Activated T-cell treated with anti-CD3 and anti-CD28 coated beads for 48 hours (primary cell): ENCODE data around the gene PIK3R1.
A peak's percentile ranks its signal among the peaks of the same experiment; 100 is the strongest.

Source experiments
- DNase-seq: peaks from one replicate; pipeline ENCODE4 v3.0.0-alpha.2; 2020; ENCODE audit warnings: low read depth

PIK3R1 gene

DNA sequence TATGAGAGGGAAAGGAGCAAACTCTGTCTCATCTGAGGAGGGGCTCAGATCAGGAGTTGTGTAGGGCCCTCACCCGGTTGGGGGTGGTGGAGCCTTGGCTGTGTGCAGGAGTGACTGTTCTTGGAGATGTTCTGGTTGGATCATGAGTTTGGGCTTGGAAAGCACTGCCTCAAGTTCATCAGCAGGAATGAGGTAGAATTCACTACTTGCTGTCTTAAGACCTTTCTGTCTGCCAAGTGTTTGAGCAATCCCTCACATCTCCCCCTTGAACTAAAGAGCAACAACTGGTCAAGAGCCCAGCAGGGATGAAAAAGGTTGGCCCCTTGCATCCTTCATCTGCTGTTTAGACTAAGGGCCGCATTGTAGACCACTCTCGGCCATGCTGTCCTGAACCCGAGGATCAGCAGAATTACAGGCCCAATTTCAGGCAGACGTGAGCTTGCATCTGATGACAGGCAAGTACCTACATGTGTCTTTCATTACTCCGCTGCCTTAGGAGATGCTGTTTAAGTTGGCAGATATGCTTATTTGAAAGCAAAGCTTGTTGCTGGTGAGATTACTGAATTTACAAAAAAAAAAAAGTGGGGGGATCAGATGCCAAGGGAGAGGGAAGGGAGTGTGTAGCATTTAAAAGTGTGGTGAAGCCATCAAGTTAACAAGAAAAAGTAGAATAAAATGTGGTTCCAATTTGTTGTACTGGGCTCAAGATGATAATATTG lies 36.4 kb downstream of the PIK3R1 start:
- no peak for DNase-seq

DNA sequence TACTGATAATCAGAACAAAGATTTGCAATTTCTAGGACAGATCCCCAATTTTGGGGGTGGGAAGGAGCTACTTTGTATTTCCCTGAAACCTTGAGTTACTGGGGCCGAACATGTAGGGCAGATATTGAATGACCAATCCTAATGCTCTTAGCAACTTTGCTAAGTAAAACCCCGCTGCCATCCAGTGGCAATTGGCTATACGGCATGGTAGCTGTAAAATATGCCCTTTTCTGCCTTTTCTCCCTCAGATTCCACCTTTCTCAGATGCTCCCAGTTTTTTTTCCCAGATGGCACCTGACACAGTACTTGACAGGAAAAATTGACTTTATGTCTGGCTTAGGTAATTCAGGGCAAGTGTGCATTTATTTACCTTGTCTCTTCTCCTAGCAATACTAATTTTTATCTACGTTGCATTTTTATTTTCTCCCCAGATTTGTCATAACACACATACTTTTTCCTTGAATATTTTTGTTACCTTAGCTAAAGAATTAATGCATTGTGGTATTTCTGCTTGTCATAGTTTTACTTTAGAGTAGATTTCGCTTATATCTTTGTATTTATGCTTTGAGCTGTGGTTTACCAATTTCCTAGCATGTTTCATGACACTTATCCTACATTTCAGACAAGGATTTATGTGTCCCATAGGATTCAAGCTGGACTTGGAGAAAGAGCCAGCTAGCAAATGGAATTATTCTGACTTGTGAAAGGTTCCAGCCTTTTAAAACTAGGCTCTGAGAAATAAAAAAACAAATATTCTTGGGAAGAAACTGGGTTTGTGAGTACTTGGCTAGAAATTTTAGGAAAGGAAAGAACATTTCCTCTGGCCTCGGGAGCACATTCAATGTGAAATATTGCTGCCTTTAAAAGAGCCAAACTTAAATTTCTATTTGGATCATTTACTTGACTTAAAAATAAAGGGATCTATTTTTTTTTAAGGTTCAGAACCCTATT lies 37.4 kb downstream of the PIK3R1 start:
- DNase-seq = peak; percentile 27

DNA sequence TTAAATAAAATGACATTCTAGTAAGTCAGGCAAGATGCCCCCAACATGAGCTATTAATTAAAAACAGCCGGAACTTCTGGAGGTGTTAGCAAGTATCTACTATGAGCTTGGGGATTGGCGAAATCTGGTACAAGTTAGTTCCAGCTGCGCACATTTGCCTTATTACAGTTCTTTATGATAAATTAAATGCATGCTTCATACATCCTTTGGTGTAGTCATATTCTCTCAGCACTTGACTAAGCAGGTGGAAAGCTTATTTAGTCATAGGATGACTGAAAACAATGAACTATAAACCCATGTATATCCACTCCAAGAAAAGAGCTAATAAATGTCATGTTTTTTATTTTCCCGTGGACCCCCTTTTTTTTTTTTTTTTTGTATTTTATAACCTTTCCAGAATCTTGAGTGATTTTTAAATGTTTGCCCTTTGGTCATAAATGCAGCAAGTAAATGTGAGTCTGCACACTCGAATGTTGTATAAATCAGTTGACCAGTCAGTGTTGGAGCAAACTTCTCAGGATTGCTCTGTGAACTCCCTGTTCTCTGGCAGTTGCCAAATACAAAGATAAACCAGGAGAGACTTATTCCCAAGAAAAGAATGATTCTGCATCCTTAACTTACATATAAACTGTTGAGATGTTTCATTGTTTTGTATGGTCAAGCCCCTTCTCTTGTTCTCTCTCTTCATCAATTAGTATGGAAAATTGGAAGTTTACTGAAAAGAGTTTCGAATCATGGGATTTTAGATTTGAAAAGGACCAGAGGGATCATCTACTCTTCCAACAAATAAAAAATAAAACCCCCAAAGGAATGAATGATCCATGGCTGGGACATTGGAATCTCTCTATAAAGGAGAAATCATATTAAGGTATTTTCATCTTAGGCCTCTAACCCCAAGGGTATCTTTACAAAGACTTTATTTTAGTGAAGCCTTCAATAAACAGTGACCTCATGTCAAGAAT lies 38.3 kb downstream of the PIK3R1 start:
- no peak for DNase-seq

- no peak for DNase-seq
Measured at GRCh38 chr5:68254810-68255209, 39.3 kb downstream of the PIK3R1 start.

DNA sequence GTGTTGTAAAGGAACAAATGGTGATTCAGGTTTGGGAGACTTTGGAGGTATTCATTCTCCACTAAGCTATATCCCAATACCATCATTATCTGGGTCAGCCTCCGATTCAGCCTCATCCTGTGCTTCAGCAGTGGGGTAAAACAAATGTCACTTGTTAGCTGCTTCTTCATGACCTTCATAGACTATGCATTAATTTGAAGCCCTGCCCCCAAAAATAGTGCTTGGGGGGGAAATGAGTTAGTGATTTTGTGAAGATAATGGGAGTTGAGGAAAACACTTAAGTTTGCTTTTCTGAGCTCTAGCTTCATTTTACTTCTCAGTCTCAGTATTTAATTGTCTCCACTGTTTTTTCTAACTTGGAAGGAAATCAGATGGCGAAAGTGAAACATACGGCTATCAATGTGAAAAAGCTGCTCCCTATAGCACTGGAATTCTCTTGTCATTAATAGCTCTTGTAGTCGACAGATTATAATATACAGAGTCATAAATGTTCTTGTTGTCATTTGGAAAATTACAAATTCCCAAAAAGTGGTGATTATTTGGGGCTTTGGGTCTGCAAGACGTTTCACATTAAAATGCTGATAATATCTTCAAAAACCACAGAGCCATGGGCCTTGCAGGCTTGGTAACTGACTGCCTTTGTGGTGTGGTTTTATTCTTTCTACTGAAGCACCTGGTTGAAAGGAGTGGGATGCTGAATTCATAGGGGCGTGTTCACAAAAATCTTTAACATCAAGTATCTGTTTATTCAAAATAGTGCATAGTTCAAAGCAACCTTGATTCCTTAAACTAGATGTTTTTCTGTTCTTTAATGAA lies 40.0 kb downstream of the PIK3R1 start:
- DNase-seq = no peak

DNA sequence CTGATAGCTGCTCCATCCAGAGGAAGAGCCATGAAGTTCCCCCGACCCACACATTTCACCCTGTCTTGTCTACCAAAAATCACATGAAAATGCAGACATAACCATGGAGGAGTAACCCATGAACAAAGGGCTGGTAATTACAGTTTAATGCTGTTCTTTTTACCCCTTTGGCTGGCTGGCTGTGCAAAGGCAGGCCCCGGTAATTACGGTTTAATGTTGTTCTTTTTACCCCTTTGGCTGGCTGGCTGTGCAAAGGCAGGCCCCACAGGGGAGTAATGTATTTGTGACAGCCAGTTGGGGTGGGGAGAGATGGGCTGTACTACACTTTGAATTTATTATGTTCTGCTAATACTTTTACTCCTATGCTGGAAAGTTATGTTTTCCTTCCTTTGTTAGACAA lies 41.7 kb downstream of the PIK3R1 start:
- no peak for DNase-seq

DNA sequence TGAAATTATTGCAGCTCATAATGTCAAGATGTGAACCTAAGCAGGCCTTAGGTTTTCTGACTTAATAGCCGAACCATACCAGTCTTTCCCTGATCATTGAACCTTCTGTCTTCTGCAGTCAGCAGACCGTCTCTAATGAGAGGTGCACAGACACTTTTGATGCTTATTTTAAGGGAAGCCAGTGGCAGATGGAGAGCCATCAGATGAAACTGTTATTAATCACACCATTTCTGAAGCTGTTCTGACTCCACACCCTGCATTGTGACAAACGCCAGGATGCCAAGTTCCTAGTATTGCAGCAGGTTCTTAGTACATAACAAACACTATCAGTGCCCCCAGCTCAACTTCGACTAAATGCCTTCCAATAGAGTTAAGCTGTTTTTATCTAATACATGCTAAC lies 43.0 kb downstream of the PIK3R1 start:
- DNase-seq = no peak

DNA sequence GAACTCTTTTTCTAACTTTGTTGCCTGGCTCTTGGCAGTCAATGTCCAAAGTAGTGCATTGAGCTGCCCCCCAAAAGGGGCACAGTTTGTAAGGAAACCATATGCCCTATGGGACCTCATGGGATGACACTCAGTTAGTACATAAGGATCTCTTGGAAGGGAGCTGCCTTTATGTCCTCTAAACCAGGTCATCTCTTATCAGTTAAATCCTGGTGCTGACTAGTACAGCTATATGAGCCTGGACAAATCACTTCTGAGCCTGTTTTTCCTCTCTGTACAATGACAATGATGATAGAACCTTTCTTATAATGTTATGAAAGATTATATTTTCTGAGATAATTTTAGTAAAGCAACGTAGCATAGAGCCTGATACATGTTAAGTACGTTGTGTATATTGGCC lies 44.1 kb downstream of the PIK3R1 start:
- DNase-seq = no peak

GRCh38 chr5:68260467-68260866 lies 44.9 kb downstream of the PIK3R1 start:
- no peak for DNase-seq

DNA sequence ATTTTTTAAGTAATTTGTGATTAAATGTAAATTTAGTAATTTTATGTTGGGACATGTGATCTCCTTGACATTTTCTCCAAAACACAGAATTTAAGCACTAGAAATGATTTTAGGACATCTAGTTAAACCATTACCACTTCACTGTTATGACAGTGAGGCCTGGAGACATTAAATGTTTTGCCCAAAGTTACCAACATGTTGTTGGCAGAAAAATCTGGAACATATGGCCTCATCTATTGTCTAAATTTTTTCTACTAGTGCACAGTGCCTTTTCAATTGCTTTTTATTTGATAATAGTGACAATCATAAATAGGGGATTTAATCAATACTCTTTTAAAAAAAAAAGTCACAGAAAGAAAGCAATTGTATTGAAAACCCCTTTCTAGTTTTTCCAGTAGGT lies 45.6 kb downstream of the PIK3R1 start:
- DNase-seq = no peak

DNA sequence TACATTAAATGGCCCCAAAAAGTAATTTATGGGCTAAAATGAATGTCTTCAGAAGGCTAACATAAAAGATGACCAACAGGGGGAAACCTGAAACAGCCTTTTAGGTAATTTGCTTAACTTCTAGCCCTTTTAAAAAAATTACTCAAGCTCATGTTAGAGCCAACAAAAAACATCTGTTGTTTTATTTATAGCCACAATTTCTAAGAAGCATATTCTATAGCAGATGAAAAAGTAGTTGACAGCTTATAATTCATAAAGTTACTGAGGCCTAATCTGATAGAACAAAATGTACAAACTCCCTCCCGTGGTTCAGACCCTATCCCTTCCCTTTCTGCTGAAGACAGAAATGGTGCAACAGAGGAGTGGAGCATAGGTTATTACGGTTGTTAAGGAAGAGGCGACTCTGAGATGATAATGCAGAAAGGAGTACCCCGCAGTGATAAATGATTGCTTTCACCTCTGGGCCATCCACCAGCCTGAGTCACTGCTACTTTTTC lies 46.1 kb downstream of the PIK3R1 start:
- DNase-seq = no peak

- DNase-seq = no peak
Measured at GRCh38 chr5:68264024-68264956, 48.7 kb downstream of the PIK3R1 start.

GRCh38 chr5:68265347-68265746 lies 49.8 kb downstream of the PIK3R1 start:
- no peak for DNase-seq

- no peak for DNase-seq
Measured at GRCh38 chr5:68265822-68266395, 50.4 kb downstream of the PIK3R1 start.

DNA sequence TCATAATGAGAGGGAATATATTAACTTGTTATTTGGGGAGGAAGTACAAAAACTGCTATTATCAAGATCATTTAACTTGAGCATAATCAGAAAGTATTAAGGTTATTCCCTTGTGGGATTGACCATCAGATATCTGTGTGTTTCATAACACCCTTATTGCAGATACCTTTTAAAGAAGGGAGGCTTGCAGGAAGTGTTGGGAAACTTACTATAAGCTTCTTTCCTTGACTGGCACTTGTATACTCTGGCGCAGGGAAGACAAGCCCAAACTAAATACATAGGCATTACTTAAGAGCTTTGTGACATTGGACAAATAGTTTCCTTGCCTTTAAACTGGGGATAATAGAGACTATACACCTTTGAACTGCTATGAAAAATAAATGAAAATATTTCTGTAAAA lies 50.9 kb downstream of the PIK3R1 start:
- DNase-seq = no peak

GRCh38 chr5:68267066-68267465 lies 51.5 kb downstream of the PIK3R1 start:
- no peak for DNase-seq

GRCh38 chr5:68268101-68268851 lies 52.7 kb downstream of the PIK3R1 start:
- no peak for DNase-seq

- DNase-seq = no peak
Measured at GRCh38 chr5:68268852-68269130, 53.2 kb downstream of the PIK3R1 start.

- DNase-seq = no peak
Measured at GRCh38 chr5:68269820-68270219, 54.3 kb downstream of the PIK3R1 start.
